K562 (cell line): Measurements from ENCODE around the gene PRR30. TPM values are rescaled to one million over a fixed set of nuclear protein-coding genes. Genes with fewer than 3 reads are reported as not detected.
A peak's percentile ranks its signal among the peaks of the same experiment; 100 is the strongest.

Experiments
- CBFA2T2 ChIP-seq: fragments of 450-650 bp; conservative IDR thresholded peaks from 2 replicates; pipeline ENCODE4 v1.6.1; 2017; ENCODE audit warnings: mild to moderate bottlenecking
- CBFA2T3 ChIP-seq: fragments of 450-650 bp; IDR thresholded peaks from 2 replicates; pipeline ENCODE4 v1.6.1; 2017
- CC2D1A ChIP-seq: fragments of 450-650 bp; IDR thresholded peaks from 2 replicates; pipeline ENCODE4 v1.6.1; 2017; ENCODE audit warnings: mild to moderate bottlenecking
- CTCF ChIP-seq, 3 experiments: IDR thresholded peaks in 2 of 3; conservative IDR thresholded peaks in 1 of 3; 2 replicates each; pipeline ENCODE4 v1.5.1; 2011 to 2012; ENCODE audit warnings: low read length in 3 of 3, mild to moderate bottlenecking in 3 of 3, control low read depth in 2 of 3, improper control_type of control experiment in 1 of 3, inconsistent platforms in 1 of 3, low read depth in 1 of 3, mixed read lengths in 1 of 3, moderate library complexity in 1 of 3; ENCODE audit not compliant: insufficient read depth in 2 of 3
- GATAD2A ChIP-seq: fragments of 450-650 bp; IDR thresholded peaks from 2 replicates; pipeline ENCODE4 v1.6.1; 2017
- HNRNPUL1 ChIP-seq: fragments of 200-400 bp; formaldehyde crosslinking; IDR thresholded peaks from 2 replicates; pipeline ENCODE4 v1.6.1; 2017; ENCODE audit warnings: low read length
- SMAD1 ChIP-seq: fragments of 150-350 bp; IDR thresholded peaks from 2 replicates; pipeline ENCODE4 v1.6.1; 2014; ENCODE audit warnings: low read length, low read depth; ENCODE audit not compliant: partially characterized antibody
- SMARCA4 ChIP-seq: fragments of 450-650 bp; IDR thresholded peaks from 2 replicates; pipeline ENCODE4 v1.6.1; 2016
- SMARCB1 ChIP-seq: IDR thresholded peaks from 2 replicates; pipeline ENCODE4 v1.6.1; 2011; ENCODE audit warnings: improper control_type of control experiment, low read depth; ENCODE audit not compliant: insufficient read length
- TCF15 ChIP-seq: fragments of 250-450 bp; sonication (Bioruptor Pico); IDR thresholded peaks from 2 replicates; pipeline ENCODE4 v1.8.0; 2022; ENCODE audit warnings: moderate library complexity, mild to moderate bottlenecking, inconsistent platforms
- TCF7 ChIP-seq: sonication (generic); IDR thresholded peaks from 2 replicates; pipeline ENCODE4 v1.6.1; 2016; ENCODE audit warnings: antibody characterized with exemption, borderline replicate concordance
- ZKSCAN8 ChIP-seq: fragments of 200-800 bp; sonication (Bioruptor generic); IDR thresholded peaks from 2 replicates; pipeline ENCODE4 v1.6.1; 2016; ENCODE audit warnings: missing genetic modification characterization, missing compliant biosample characterization
- polyA plus RNA-seq, 8 experiments: library from polyadenylated mRNA; depleted of rRNA in 4 of 8; stranded (reverse) in 5 of 8; unstranded in 3 of 8; fragments of >200 nt; fragmentation: Nextera tagmentation in 2 of 8; fragmentation: Illumina TruSeq in 1 of 8; extraction: Ambion mirVana in 2 of 8; extraction: Trizol in 1 of 8; gene quantifications; 2 replicates each; pipeline versions ENCODE4 v1.2.1 to v1.2.3, GENCODE V29; 2011 to 2014; ENCODE audit warnings: inconsistent platforms in 1 of 8, missing spikeins in 1 of 8
- total RNA-seq, 7 experiments: library from RNA; depleted of rRNA in 6 of 7; stranded (reverse); fragments of >200 nt in 6 of 7; fragmentation: Illumina TruSeq in 2 of 7; extraction: Trizol in 2 of 7; gene quantifications; 2 replicates each; pipeline versions ENCODE4 v1.2.1 to v1.2.3, GENCODE V29; 2011 to 2021; ENCODE audit warnings: low replicate concordance in 1 of 7
- TF ChIP-seq, protein P1 (sequence below): fragments of 200-800 bp; sonication (Bioruptor generic); IDR thresholded peaks from 2 replicates; pipeline ENCODE4 v1.6.1; 2017; ENCODE audit warnings: missing genetic modification characterization, missing compliant biosample characterization
- TF ChIP-seq, protein P2 (sequence below): fragments of 450-650 bp; formaldehyde crosslinking; conservative IDR thresholded peaks from 2 replicates; pipeline ENCODE4 v1.4.0; 2022; ENCODE audit warnings: mild to moderate bottlenecking, missing genetic modification characterization
- TF ChIP-seq, protein P3 (sequence below): fragments of 450-650 bp; IDR thresholded peaks from 2 replicates; pipeline ENCODE4 v1.6.1; 2017; ENCODE audit warnings: antibody characterized with exemption, mild to moderate bottlenecking
- TF ChIP-seq, protein P4 (sequence below): fragments of 450-650 bp; IDR thresholded peaks from 2 replicates; pipeline ENCODE4 v1.6.1; 2018; ENCODE audit warnings: mild to moderate bottlenecking, low read depth; ENCODE audit not compliant: partially characterized antibody

PRR30 gene
- total and polyA plus RNA-seq, 9 of the 15 experiments (the other 6 are each of a cell fraction or from before 2014, with no cell fraction given), result not detected

DNA sequence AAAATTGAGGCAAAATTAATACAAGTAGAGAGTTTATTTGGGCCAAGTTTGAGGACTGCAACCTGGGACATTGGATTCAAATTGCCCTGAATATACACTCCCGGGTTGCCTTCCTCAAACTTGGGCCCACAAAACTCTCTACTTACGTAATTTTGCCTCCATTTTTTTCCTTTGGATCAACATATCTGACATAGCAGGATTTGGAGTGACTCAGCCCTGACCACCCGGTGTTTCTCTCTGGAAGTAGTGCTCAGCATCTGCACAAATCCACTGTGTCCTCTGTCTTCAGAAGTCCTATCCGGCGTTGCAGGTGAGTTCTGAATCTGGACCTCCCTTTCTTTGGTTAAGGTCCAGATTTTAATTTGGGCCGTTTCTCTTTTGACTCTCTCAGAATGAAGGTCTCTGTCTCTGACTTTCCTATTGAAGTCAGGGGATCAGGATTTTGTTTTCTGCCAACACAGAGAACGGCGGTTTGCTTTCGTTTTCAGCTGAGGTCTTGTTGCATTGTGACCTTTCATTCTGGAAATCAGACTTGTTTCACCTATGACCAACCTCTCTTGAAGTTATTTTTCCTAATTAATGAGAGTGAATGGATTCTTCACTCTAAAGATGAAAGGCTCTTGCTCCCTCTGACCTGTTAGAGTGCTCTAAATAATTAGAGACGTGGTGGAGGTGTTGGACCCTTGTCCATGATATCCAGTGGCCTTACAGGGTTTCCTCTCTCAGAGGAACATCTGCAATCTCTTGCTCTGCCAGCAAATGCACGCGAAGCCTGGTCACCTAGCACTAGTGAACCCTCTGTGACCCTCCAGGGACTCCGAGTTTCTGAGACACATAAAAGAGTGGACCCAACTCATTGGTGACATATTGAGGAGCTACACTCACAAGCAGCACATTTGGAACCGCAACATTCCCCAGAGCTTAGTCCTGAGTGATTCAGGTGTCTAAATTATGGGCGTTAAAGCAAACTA lies 23.2 kb upstream of the PRR30 start (continued):
- TF ChIP-seq HNRNPUL1 (no peak), CBFA2T2 (0 out of 2 replicates have a peak, but pooled peaks have one; percentile 5), ZKSCAN8 (CRISPR knock-in tag) (no peak), CC2D1A (no peak), CBFA2T3 (peak; percentile 33; the same call in 1 of the 2 replicates), TCF7 (no peak), SMARCB1 (no peak), TCF15 (CRISPR knock-in tag) (no peak), SMAD1 (no peak), GATAD2A (no peak), SMARCA4 (peak; percentile 20; the same call in 1 of the 2 replicates), CTCF (IDR thresholded peaks at IDR 0.05 in 2 of 3, conservative IDR thresholded peaks at IDR 0.05 in 1 of 3; ENCODE audit: insufficient read depth in 2 of 3, low read depth in 1 of 3, low read length in 3 of 3) (no peak)
- TF ChIP-seq, protein P1, sequence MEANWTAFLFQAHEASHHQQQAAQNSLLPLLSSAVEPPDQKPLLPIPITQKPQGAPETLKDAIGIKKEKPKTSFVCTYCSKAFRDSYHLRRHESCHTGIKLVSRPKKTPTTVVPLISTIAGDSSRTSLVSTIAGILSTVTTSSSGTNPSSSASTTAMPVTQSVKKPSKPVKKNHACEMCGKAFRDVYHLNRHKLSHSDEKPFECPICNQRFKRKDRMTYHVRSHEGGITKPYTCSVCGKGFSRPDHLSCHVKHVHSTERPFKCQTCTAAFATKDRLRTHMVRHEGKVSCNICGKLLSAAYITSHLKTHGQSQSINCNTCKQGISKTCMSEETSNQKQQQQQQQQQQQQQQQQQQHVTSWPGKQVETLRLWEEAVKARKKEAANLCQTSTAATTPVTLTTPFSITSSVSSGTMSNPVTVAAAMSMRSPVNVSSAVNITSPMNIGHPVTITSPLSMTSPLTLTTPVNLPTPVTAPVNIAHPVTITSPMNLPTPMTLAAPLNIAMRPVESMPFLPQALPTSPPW (CRISPR knock-in tag), result no peak
- TF ChIP-seq, protein P2, sequence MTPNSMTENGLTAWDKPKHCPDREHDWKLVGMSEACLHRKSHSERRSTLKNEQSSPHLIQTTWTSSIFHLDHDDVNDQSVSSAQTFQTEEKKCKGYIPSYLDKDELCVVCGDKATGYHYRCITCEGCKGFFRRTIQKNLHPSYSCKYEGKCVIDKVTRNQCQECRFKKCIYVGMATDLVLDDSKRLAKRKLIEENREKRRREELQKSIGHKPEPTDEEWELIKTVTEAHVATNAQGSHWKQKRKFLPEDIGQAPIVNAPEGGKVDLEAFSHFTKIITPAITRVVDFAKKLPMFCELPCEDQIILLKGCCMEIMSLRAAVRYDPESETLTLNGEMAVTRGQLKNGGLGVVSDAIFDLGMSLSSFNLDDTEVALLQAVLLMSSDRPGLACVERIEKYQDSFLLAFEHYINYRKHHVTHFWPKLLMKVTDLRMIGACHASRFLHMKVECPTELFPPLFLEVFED (CRISPR knock-in tag), result no peak
- TF ChIP-seq, protein P3, sequence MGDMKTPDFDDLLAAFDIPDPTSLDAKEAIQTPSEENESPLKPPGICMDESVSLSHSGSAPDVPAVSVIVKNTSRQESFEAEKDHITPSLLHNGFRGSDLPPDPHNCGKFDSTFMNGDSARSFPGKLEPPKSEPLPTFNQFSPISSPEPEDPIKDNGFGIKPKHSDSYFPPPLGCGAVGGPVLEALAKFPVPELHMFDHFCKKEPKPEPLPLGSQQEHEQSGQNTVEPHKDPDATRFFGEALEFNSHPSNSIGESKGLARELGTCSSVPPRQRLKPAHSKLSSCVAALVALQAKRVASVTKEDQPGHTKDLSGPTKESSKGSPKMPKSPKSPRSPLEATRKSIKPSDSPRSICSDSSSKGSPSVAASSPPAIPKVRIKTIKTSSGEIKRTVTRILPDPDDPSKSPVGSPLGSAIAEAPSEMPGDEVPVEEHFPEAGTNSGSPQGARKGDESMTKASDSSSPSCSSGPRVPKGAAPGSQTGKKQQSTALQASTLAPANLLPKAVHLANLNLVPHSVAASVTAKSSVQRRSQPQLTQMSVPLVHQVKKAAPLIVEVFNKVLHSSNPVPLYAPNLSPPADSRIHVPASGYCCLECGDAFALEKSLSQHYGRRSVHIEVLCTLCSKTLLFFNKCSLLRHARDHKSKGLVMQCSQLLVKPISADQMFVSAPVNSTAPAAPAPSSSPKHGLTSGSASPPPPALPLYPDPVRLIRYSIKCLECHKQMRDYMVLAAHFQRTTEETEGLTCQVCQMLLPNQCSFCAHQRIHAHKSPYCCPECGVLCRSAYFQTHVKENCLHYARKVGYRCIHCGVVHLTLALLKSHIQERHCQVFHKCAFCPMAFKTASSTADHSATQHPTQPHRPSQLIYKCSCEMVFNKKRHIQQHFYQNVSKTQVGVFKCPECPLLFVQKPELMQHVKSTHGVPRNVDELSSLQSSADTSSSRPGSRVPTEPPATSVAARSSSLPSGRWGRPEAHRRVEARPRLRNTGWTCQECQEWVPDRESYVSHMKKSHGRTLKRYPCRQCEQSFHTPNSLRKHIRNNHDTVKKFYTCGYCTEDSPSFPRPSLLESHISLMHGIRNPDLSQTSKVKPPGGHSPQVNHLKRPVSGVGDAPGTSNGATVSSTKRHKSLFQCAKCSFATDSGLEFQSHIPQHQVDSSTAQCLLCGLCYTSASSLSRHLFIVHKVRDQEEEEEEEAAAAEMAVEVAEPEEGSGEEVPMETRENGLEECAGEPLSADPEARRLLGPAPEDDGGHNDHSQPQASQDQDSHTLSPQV, result no peak
- TF ChIP-seq, protein P4, sequence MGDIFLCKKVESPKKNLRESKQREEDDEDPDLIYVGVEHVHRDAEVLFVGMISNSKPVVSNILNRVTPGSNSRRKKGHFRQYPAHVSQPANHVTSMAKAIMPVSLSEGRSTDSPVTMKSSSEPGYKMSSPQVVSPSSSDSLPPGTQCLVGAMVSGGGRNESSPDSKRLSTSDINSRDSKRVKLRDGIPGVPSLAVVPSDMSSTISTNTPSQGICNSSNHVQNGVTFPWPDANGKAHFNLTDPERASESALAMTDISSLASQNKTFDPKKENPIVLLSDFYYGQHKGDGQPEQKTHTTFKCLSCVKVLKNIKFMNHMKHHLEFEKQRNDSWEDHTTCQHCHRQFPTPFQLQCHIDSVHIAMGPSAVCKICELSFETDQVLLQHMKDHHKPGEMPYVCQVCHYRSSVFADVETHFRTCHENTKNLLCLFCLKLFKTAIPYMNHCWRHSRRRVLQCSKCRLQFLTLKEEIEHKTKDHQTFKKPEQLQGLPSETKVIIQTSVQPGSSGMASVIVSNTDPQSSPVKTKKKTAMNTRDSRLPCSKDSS, result no peak
